ENCODE data around the gene GSTT4.
A peak's percentile ranks its signal among the peaks of the same experiment; 100 is the strongest.
"Not testable (repeated sequence)": the region's sequence is repeated elsewhere in the genome, so short reads cannot be mapped to it uniquely, and the experiment has no call there.

GSTT4 gene

DNA sequence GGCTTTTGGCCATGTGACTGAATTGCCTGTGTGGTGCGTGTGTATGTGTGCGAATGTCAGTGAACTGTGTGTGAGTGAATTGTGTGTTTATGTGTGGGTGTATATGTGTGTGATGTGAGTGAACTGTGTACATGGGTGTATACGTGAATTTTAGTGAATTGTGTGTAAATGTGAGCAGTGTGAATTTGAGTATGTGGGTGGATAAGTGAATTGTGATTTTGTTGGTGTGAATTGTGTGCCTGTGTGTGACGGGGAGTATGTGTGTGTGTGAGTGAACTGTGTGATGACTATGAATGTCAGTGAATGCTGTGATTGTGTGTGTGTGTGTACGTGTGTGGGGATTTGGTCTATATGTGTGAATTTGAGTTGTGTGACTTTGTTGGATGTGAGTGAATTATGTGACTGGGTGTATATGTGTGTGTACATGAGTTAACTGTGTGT lies 35.0 kb downstream of the GSTT4 start:
- peaks cover 29% of the 10 kb centered on the region for H3K36me3 ChIP-seq (ENCODE audit: insufficient read depth, low read length)
- no peak overlapping the region for H3K4me3 ChIP-seq (ENCODE audit: low read length)
- no peaks in the 10 kb centered on the region for H3K9me3 ChIP-seq (ENCODE audit: insufficient read depth, low read depth, low read length)
- H3K4me1 ChIP-seq (ENCODE audit: insufficient read depth, low read length), result no peaks in the 10 kb centered on the region
- no peak overlapping the region for H3K9ac ChIP-seq (ENCODE audit: low read depth, low read length)
- no peaks in the 10 kb centered on the region for H3K27me3 ChIP-seq (ENCODE audit: insufficient read depth, low read length)
- no peak overlapping the region for H3K27ac ChIP-seq (ENCODE audit: low read depth, low read length)
- 92% methylated on average over 5 of the region's 5 CpGs for WGBS

DNA sequence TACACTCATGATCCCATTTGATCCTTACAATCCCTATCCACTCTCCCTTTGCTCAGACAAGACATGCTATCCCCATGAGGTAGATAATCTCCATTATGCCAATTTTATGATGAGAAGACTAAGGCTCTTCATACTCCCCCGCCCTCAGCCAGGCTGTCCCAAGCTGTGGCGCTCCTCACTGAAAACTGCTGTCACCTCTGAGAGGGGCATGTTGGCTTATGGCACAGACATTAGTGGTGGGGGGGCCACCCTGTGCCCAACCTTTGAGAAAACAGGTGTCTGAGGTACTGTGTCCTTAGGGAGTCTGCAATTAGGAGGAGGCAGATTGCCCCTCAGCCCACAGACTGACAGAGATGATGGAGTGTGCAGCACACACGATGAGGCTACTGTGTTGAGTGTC lies 36.2 kb downstream of the GSTT4 start:
- WGBS, result 96% methylated on average over 3 of the region's 3 CpGs
- Histone ChIP-seq H3K4me1 (ENCODE audit: insufficient read depth, low read length) (no peaks in the 10 kb centered on the region), H3K27ac (ENCODE audit: low read depth, low read length) (no peak overlapping the region), H3K9ac (ENCODE audit: low read depth, low read length) (no peak overlapping the region), H3K27me3 (ENCODE audit: insufficient read depth, low read length) (no peaks in the 10 kb centered on the region), H3K36me3 (ENCODE audit: insufficient read depth, low read length) (peaks cover 29% of the 10 kb centered on the region), H3K4me3 (ENCODE audit: low read length) (no peak overlapping the region), H3K9me3 (ENCODE audit: insufficient read depth, low read depth, low read length) (no peaks in the 10 kb centered on the region)

DNA sequence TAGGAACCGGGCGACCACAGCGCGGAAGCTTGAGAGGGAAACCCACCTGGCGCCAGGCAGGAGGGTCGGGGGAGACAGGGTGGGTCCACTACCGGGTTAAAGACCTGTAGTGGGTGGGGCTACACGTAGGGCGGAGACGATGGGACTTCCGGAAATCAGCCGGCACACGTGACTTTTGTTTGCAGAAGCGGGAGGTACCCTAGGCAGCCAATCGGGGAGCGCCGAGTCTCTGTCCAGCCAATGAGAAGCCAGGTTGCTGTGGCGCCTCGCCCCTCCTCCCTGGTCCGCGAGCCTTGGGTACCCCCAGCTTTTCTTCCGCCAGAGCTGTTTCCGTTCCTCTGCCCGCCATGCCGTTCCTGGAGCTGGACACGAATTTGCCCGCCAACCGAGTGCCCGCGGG lies 38.7 kb downstream of the GSTT4 start, which contains the start of gene DDTL:
Gene DDTL (plus strand): TSS at position 321 of the 400 bp plus-strand sequence. CDS start 27 bp downstream, at position 348.
- not testable (repeated sequence) for H3K9me3 ChIP-seq (ENCODE audit: insufficient read depth, low read depth, low read length); H3K4me3 ChIP-seq (ENCODE audit: low read length); H3K9ac ChIP-seq (ENCODE audit: low read depth, low read length); H3K27ac ChIP-seq (ENCODE audit: low read depth, low read length); H3K4me1 ChIP-seq (ENCODE audit: insufficient read depth, low read length); H3K27me3 ChIP-seq (ENCODE audit: insufficient read depth, low read length)
- WGBS, result no CpG with 5 or more reads among the region's 30 CpGs
- H3K36me3 ChIP-seq (ENCODE audit: insufficient read depth, low read length), result peaks cover 24% of the 10 kb centered on the region

DNA sequence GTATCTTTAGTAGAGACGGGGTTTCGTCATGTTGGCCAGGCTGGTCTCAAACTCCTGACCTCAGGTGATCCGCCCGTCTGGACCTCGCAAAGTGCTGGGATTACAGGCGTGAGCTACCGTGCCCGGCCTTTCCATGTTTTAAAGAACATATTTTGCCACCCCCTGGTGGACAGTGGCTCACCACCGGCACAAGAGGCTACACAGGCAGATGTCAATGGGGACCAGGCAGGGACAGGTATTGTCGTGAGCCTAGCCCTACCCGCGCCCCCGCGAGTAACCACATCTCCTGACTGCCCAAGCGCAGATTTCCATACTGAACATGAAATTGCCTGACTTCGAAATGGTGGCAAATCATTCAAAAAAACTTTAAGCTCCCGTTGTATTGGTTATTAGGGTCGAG lies 39.2 kb downstream of the GSTT4 start:
- H3K27me3 ChIP-seq (ENCODE audit: insufficient read depth, low read length); H3K9ac ChIP-seq (ENCODE audit: low read depth, low read length); H3K27ac ChIP-seq (ENCODE audit: low read depth, low read length); H3K9me3 ChIP-seq (ENCODE audit: insufficient read depth, low read depth, low read length); H3K4me1 ChIP-seq (ENCODE audit: insufficient read depth, low read length); H3K4me3 ChIP-seq (ENCODE audit: low read length): not testable (repeated sequence)
- H3K36me3 ChIP-seq (ENCODE audit: insufficient read depth, low read length), result peaks cover 19% of the 10 kb centered on the region
- WGBS, result no CpG with 5 or more reads among the region's 18 CpGs

DNA sequence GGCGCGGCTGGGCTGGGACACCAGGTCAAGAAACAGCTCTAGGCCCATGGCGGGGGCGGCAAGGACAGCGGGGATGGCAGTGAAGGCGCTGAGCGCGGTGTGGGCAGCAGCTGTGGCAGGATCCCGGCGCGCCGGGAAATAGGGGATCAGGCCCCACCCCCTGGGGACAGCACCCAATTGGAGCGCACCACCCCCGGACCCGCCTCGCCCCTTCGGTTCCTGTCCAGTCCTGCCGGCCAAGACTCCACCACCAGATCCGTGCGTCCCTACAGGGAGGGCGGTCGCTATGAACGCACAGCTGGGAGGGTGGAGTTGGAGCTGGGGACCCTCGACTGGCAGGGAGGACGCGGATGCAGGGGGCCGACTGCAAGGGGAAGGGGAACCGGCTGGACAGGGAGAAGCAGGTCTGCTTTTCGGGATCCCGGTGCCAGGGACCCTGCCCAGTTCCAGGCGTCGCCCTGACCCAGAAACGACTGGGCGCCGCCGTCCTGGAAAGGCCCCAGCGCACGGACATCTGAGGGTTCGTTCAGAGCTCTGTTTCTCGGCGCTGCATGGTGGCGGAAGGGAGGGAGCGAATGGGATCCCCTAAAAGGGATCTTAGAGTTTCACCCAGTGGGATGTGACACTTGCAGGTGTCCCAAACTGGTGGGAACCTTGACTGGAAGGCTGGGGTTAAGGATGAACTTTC lies 44.0 kb downstream of the GSTT4 start, which contains the start of gene GSTT2B:
Gene GSTT2B (minus strand): TSS at position 112 of the 688 bp plus-strand sequence. CDS start 64 bp downstream, at position 48.
- not testable (repeated sequence) for H3K27me3 ChIP-seq (ENCODE audit: insufficient read depth, low read length); H3K27ac ChIP-seq (ENCODE audit: low read depth, low read length); H3K9ac ChIP-seq (ENCODE audit: low read depth, low read length); H3K4me1 ChIP-seq (ENCODE audit: insufficient read depth, low read length); H3K36me3 ChIP-seq (ENCODE audit: insufficient read depth, low read length); H3K9me3 ChIP-seq (ENCODE audit: insufficient read depth, low read depth, low read length)
- H3K4me3 ChIP-seq (ENCODE audit: low read length), result peak within 1 kb of the TSS; percentile 33
- no CpG with 5 or more reads among the region's 43 CpGs for WGBS

DNA sequence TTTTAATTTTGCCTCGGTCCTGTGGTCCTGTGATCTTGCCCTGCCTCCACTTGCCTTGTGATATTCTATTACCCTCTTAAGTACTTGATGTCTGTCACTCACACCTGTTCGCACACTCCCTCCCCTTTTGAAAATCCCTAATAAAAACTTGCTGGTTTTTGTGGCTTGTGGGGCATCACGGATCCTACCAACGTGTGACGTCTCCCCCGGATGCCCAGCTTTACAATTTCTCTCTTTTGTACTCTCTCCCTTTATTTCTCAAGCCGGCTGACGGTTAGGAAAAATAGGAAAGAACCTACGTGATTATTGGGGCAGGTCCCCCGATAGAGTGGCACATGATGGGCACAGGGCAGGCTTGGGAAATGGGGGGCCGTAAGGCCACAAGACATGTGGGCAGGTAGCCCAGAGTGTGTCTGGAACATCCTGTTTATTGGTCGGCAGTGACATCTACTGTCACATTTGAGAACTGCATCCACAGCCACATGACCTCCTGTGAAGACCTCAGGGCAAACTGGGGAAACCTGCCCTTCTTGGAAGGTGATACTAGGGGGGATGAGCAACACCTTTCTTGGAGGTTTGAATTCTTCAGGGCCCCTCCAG lies 48.9 kb downstream of the GSTT4 start:
- WGBS, result 2% methylated on average over 12 of the region's 12 CpGs
- peak overlapping the region; percentile 19; the same call in 1 of the 2 replicates for H3K4me3 ChIP-seq (ENCODE audit: low read length)
- not testable (repeated sequence) for H3K36me3 ChIP-seq (ENCODE audit: insufficient read depth, low read length); H3K9me3 ChIP-seq (ENCODE audit: insufficient read depth, low read depth, low read length); H3K27me3 ChIP-seq (ENCODE audit: insufficient read depth, low read length)
- peak overlapping the region; percentile 80; the same call in 1 of the 2 replicates for H3K27ac ChIP-seq (ENCODE audit: low read depth, low read length)
- H3K9ac ChIP-seq (ENCODE audit: low read depth, low read length), result 0 out of 2 replicates have a peak overlapping the region, but pooled peaks have one; percentile 13
- H3K4me1 ChIP-seq (ENCODE audit: insufficient read depth, low read length), result peaks cover 12% of the 10 kb centered on the region

DNA sequence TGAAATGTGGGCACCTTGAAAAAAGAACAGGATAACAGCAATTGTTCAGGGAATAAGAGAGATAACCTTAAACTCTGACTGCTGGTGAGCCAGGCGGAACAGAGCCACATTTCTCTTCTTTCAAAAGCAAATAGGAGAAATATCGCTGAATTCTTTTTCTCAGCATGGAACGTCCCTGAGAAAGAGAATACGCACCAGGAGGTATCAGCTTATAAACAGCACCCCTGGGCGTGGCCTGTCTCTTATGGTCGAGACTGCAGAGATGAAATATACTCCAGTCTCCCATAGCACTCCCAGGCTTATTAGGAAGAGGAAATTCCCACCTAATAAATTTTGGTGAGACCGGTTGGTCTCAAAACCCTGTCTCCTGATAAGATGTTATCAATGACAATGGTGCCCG lies 49.4 kb downstream of the GSTT4 start:
- Histone ChIP-seq H3K4me3 (ENCODE audit: low read length) (0 out of 2 replicates have a peak overlapping the region, but pooled peaks have one; percentile 26), H3K4me1 (ENCODE audit: insufficient read depth, low read length) (peaks cover 12% of the 10 kb centered on the region), H3K27ac (ENCODE audit: low read depth, low read length) (peak overlapping the region; percentile 80; the same call in 1 of the 2 replicates)
- not testable (repeated sequence) for H3K27me3 ChIP-seq (ENCODE audit: insufficient read depth, low read length); H3K9me3 ChIP-seq (ENCODE audit: insufficient read depth, low read depth, low read length); H3K36me3 ChIP-seq (ENCODE audit: insufficient read depth, low read length); H3K9ac ChIP-seq (ENCODE audit: low read depth, low read length)
- 16% methylated on average over 6 of the region's 8 CpGs for WGBS

DNA sequence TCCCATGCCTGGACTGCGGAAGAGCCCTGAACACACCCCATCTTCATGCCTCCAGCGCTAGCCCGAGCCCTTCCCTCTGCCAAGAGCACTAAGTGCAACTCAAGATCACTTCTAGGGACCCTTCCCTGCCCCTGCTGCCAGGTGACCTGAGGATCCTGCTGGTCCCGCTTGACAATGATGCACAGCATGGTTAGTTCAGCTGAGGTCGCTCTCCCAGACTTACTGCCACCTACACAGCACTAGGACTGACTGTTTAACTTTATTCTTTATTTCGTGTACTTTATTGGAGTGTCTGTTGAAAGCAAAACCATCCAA lies 50.3 kb downstream of the GSTT4 start:
- WGBS, result 68% methylated on average over 5 of the region's 6 CpGs
- H3K27ac ChIP-seq (ENCODE audit: low read depth, low read length); H3K9me3 ChIP-seq (ENCODE audit: insufficient read depth, low read depth, low read length); H3K27me3 ChIP-seq (ENCODE audit: insufficient read depth, low read length); H3K4me3 ChIP-seq (ENCODE audit: low read length); H3K9ac ChIP-seq (ENCODE audit: low read depth, low read length); H3K36me3 ChIP-seq (ENCODE audit: insufficient read depth, low read length): not testable (repeated sequence)
- peaks cover 12% of the 10 kb centered on the region for H3K4me1 ChIP-seq (ENCODE audit: insufficient read depth, low read length)

DNA sequence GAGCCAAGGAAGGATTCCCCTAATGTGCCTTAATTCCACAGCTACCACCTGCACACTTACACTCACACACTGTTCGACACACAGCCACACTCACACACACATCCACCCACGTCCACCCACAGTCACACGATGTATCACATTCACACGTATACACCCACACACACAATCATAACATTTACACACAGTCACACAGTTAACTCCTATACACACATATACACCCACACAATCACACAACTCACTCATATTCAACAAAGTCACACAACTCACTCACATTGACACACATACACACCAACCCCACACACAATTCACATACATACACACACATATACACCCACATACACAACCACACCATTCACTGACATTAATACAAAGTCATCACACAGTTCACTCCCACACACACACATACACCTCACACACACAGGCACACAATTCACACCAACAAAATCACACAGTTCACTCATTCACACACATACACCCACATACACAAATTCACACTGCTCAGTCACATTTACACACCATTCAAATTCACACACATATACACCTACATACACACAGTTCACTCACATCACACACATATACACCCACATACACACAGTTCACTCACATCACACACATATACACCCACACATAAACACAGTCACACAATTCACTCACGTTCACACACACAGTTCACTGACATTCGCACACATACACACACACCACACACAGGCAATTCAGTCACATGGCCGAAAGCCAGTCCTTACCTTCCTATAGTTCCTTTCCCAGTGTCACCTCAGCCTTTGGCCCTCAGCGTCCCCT lies 50.9 kb downstream of the GSTT4 start:
- peaks cover 12% of the 10 kb centered on the region for H3K4me1 ChIP-seq (ENCODE audit: insufficient read depth, low read length)
- 82% methylated on average over 8 of the region's 8 CpGs for WGBS
- H3K9ac ChIP-seq (ENCODE audit: low read depth, low read length); H3K27ac ChIP-seq (ENCODE audit: low read depth, low read length); H3K36me3 ChIP-seq (ENCODE audit: insufficient read depth, low read length); H3K4me3 ChIP-seq (ENCODE audit: low read length); H3K27me3 ChIP-seq (ENCODE audit: insufficient read depth, low read length); H3K9me3 ChIP-seq (ENCODE audit: insufficient read depth, low read depth, low read length): not testable (repeated sequence)

DNA sequence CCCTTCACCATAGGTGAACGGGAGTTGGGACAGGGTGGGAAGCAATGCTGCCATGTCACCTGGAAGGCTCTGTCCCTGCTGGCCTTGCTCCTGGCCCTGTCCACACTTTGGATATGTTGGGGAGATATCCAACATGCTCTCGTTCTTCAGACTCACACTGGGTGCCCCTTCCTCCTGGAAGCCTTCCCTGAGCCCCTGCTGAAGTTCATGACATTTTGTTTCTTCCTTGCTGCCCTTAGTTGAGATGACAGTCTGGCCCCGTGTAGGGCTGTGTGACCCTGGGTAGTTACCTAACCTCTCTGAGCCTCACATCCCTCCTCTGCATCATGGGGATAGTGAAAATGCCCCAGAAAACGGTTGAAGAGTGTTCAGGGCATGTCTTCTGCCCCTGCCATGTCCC lies 51.8 kb downstream of the GSTT4 start:
- not testable (repeated sequence) for H3K9me3 ChIP-seq (ENCODE audit: insufficient read depth, low read depth, low read length); H3K27ac ChIP-seq (ENCODE audit: low read depth, low read length); H3K36me3 ChIP-seq (ENCODE audit: insufficient read depth, low read length); H3K9ac ChIP-seq (ENCODE audit: low read depth, low read length); H3K4me3 ChIP-seq (ENCODE audit: low read length); H3K27me3 ChIP-seq (ENCODE audit: insufficient read depth, low read length)
- WGBS, result 83% methylated on average over 4 of the region's 4 CpGs
- H3K4me1 ChIP-seq (ENCODE audit: insufficient read depth, low read length), result peaks cover 12% of the 10 kb centered on the region

DNA sequence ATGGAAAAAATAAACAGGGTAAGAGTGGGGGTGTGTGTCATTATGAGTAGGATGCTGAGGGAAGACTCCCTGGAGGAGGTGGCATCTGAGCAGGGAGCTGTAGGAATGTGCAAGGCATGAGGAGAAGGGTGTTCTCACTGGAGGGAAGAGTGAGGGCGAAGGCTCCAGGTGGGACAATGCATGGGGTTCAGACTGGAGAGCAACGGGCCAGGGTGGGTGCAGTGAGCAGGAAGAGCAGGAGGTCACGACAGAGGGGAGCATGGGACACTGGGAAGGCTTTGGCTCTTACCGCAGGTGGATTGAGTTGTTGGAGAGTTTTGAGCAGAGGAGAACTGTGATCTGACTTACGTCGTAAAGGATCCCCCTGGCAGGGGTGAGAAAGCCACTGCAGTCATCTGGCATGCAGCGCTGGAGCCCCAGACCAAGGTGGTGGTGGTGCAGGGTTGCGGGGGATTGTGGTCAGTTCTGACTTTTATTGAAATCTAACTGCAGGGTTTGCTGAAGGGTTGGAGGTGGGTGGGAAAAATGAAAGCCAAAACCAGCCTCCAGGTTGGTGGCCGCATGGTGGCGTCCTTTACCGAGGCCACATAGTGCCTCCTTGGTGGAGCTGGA lies 52.4 kb downstream of the GSTT4 start:
- not testable (repeated sequence) for H3K36me3 ChIP-seq (ENCODE audit: insufficient read depth, low read length); H3K27me3 ChIP-seq (ENCODE audit: insufficient read depth, low read length); H3K27ac ChIP-seq (ENCODE audit: low read depth, low read length); H3K9ac ChIP-seq (ENCODE audit: low read depth, low read length); H3K9me3 ChIP-seq (ENCODE audit: insufficient read depth, low read depth, low read length); H3K4me3 ChIP-seq (ENCODE audit: low read length)
- peaks cover 12% of the 10 kb centered on the region for H3K4me1 ChIP-seq (ENCODE audit: insufficient read depth, low read length)
- 76% methylated on average over 10 of the region's 11 CpGs for whole genome bisulfite sequencing
